Measurements from ENCODE around the gene KRTAP12-4.

Gene KRTAP12-4

DNA sequence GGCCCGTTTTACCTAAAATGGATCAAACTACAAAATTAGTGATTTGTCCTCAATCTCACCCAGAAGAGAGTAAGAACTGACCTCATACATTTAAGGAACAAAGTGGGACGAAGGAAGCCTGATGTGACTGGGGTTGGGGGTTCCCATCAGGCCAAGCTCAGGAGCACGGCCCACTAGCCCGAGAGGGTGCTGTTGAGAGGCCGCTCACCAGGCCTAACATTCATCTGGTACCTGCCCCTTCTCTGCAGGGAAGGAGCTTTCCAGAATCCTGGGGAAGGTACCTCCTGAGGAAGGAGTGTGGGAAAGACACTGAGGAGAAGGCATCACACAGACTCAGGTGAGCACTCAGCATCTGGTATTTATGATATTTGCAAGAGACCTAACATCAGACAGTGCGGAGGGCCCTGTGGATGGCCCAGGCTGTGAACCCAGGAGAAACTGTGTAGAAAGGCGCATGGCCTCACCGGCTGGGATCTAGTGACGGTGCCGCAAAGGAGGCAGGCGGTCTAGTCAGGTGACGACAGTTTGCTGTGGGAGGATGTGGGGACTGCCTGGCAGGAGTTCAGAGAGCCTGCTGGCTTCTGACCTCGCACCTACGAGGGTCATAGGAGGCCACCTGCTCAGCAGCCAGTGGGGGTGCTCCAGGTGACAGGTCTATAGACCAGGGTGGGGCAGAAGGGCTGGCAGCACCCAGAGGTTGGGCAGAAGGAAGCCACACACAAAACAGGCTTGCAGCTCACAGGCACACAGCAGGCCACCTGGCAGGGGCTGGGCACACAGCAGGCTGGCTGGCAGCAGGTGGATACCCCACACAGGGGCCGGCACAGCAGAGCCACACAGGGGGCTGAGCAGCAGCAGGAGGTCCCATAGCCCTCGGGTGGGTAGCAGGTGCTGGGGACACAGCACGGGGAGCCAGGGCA, 543 bp downstream of the KRTAP12-4 start:
- ChIA-PET CTCF (no interaction called here), POLR2A (no interaction called here)
- peaks cover 3 to 39% (median 11%) of the 10 kb centered on the region in 5 experiments for H3K9me3 ChIP-seq (ENCODE audit: control extremely low read depth in 1 of 5, control insufficient read depth in 4 of 5, insufficient read depth in 2 of 5, low read depth in 1 of 5, low read length in 4 of 5)
- no peak overlapping the region for H3K4me3 ChIP-seq (ENCODE audit: control insufficient read depth in 1 of 7, extremely low read depth in 1 of 7, insufficient read depth in 4 of 7, low read depth in 2 of 7, low read length in 6 of 7)
- 94% methylated on average over 15 of the region's 17 CpGs for WGBS (ENCODE audit: insufficient coverage)
- no peaks in the 10 kb centered on the region for H3K36me3 ChIP-seq (ENCODE audit: control insufficient read depth in 4 of 4, insufficient read depth in 4 of 4, low read length in 3 of 4)
- DNase-seq = no peak
- no peak overlapping the region for H3K27ac ChIP-seq (ENCODE audit: insufficient read depth in 1 of 2, low read depth in 1 of 2, low read length in 2 of 2, poor library complexity in 1 of 2, severe bottlenecking in 2 of 2)
- H3K4me1 ChIP-seq (ENCODE audit: control extremely low read depth in 1 of 4, control insufficient read depth in 4 of 4, insufficient read depth in 4 of 4, low read length in 3 of 4) = peaks cover 0 to 2% (median 0%) of the 10 kb centered on the region in 4 experiments
- H3K27me3 ChIP-seq (replicated peaks in 2 of 5; ENCODE audit: control insufficient read depth in 4 of 5, insufficient read depth in 5 of 5, low read length in 4 of 5) = peaks cover 0 to 6% (median 0%) of the 10 kb centered on the region in 5 experiments

DNA sequence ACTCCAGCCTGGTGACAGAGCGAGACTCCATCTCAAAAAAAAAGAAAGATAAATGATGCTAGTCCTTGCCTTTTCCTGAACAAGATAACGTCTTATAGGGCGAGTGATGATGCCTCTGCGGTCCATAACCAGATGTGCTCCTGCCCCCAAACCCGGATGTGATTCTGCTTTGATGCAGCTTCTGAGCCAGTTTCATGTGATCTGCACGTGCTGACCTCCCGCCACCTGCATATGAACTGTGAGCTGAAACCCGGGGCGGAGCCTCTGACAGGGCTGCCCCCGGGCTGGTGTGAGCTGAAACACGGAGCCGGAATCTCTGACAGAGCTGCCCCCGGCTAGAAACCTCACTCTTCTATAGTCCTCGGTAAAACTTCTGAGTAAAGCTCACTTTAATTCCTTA, 1.3 kb downstream of the KRTAP12-4 start:
- Histone ChIP-seq H3K27ac (ENCODE audit: insufficient read depth in 1 of 2, low read depth in 1 of 2, low read length in 2 of 2, poor library complexity in 1 of 2, severe bottlenecking in 2 of 2) (no peak overlapping the region), H3K27me3 (replicated peaks in 2 of 5; ENCODE audit: control insufficient read depth in 4 of 5, insufficient read depth in 5 of 5, low read length in 4 of 5) (peaks cover 0 to 13% (median 0%) of the 10 kb centered on the region in 5 experiments), H3K9me3 (ENCODE audit: control extremely low read depth in 1 of 5, control insufficient read depth in 4 of 5, insufficient read depth in 2 of 5, low read depth in 1 of 5, low read length in 4 of 5) (peaks cover 3 to 37% (median 9%) of the 10 kb centered on the region in 5 experiments), H3K36me3 (ENCODE audit: control insufficient read depth in 4 of 4, insufficient read depth in 4 of 4, low read length in 3 of 4) (no peaks in the 10 kb centered on the region), H3K4me3 (ENCODE audit: control insufficient read depth in 1 of 7, extremely low read depth in 1 of 7, insufficient read depth in 4 of 7, low read depth in 2 of 7, low read length in 6 of 7) (no peak overlapping the region), H3K4me1 (ENCODE audit: control extremely low read depth in 1 of 4, control insufficient read depth in 4 of 4, insufficient read depth in 4 of 4, low read length in 3 of 4) (peaks cover 0 to 2% (median 0%) of the 10 kb centered on the region in 4 experiments)
- no peak for DNase-seq
- 85% methylated on average over 11 of the region's 14 CpGs for WGBS (ENCODE audit: insufficient coverage)
- ChIA-PET POLR2A (no interaction called here), CTCF (no interaction called here)

DNA sequence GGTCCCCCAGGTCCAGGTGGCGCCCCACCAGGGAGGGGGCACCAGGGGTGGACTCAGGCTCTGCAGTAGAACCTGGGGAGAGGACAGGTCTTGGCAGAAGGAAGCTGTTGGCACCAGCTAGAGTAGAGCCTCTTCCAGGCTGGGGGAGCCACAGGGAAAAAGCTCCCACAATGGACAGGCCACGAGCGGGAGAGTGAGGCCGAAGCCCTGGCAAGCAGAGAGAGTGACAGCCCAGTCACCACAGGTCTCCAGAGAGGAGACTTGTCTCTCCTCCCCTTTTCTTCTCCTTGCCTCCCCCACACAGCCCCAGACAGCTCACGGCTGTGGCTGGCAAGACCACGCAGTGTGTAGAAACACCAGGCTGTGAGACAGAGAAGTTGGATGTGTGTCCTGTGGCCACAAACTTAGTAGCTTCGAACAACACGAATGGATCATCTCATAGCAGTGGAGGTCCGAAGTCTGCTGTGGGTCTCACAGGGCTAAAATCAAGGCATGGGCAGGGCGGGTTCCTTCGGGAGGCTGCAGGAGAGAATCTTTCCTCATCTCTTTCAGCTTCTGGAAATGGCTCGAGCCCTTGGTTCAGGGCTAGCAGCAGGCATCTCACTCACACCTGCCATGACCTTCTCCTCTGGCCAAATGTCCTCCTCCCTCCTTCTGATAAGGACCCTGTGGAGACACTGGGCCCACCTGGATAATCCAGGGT, 3.3 kb downstream of the KRTAP12-4 start:
- CTCF ChIA-PET = no interaction called here

DNA sequence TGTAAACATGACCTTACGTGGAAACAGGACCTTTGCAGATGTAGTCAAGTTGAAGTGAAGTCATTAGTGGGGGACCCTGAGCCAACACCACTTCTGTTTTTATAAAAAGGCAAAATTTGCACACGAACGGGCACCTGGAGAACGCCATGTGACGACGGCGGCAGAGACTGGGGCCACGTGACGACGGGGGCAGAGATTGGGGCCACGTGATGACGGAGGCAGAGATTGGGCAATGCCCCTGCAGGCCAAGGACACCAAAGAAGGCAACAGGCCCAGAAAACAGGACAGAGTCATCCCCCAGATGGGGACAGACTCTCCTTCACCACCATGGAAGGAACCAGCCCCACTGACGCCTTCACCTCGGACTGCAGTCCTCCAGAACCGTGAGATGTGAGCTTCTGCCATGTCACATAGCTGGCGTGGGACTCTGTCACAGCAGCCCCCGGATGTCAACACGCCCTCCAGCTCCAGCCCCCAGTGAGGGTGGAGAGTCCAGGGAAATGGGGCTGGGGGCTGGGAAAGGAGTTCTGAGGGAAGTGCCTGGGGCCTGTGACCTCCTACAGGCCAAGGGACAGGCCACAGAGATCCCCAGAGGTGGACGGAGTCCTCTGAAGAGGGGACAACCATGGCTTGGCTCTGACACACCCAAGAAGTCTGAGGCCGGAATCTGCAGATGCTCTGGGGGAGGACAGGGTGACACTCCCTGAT, 4.0 kb downstream of the KRTAP12-4 start:
- ChIA-PET CTCF (no interaction called here), POLR2A (no interaction called here)
- DNase-seq = no peak
- Histone ChIP-seq H3K4me1 (ENCODE audit: control extremely low read depth in 1 of 4, control insufficient read depth in 4 of 4, insufficient read depth in 4 of 4, low read length in 3 of 4) (peaks cover 0 to 2% (median 0%) of the 10 kb centered on the region in 4 experiments), H3K27me3 (replicated peaks in 2 of 5; ENCODE audit: control insufficient read depth in 4 of 5, insufficient read depth in 5 of 5, low read length in 4 of 5) (peaks cover 0 to 25% (median 0%) of the 10 kb centered on the region in 5 experiments), H3K27ac (ENCODE audit: insufficient read depth in 1 of 2, low read depth in 1 of 2, low read length in 2 of 2, poor library complexity in 1 of 2, severe bottlenecking in 2 of 2) (no peak overlapping the region), H3K36me3 (ENCODE audit: control insufficient read depth in 4 of 4, insufficient read depth in 4 of 4, low read length in 3 of 4) (no peaks in the 10 kb centered on the region), H3K9me3 (ENCODE audit: control extremely low read depth in 1 of 5, control insufficient read depth in 4 of 5, insufficient read depth in 2 of 5, low read depth in 1 of 5, low read length in 4 of 5) (peaks cover 0 to 16% (median 2%) of the 10 kb centered on the region in 5 experiments), H3K4me3 (ENCODE audit: control insufficient read depth in 1 of 7, extremely low read depth in 1 of 7, insufficient read depth in 4 of 7, low read depth in 2 of 7, low read length in 6 of 7) (no peak overlapping the region)
- 93% methylated on average over 19 of the region's 20 CpGs for WGBS (ENCODE audit: insufficient coverage)

More for the DNA sequence above, 3.3 kb downstream of the KRTAP12-4 start:
- Histone ChIP-seq H3K4me1 (ENCODE audit: control extremely low read depth in 1 of 4, control insufficient read depth in 4 of 4, insufficient read depth in 4 of 4, low read length in 3 of 4) (peaks cover 0 to 2% (median 0%) of the 10 kb centered on the region in 4 experiments), H3K4me3 (ENCODE audit: control insufficient read depth in 1 of 7, extremely low read depth in 1 of 7, insufficient read depth in 4 of 7, low read depth in 2 of 7, low read length in 6 of 7) (no peak overlapping the region), H3K27me3 (replicated peaks in 2 of 5; ENCODE audit: control insufficient read depth in 4 of 5, insufficient read depth in 5 of 5, low read length in 4 of 5) (peaks cover 0 to 25% (median 0%) of the 10 kb centered on the region in 5 experiments), H3K9me3 (ENCODE audit: control extremely low read depth in 1 of 5, control insufficient read depth in 4 of 5, insufficient read depth in 2 of 5, low read depth in 1 of 5, low read length in 4 of 5) (peaks cover 0 to 22% (median 4%) of the 10 kb centered on the region in 5 experiments), H3K27ac (ENCODE audit: insufficient read depth in 1 of 2, low read depth in 1 of 2, low read length in 2 of 2, poor library complexity in 1 of 2, severe bottlenecking in 2 of 2) (no peak overlapping the region), H3K36me3 (ENCODE audit: control insufficient read depth in 4 of 4, insufficient read depth in 4 of 4, low read length in 3 of 4) (no peaks in the 10 kb centered on the region)
- DNase-seq = no peak
- POLR2A ChIA-PET = no interaction called here
- 89% methylated on average over 10 of the region's 12 CpGs for WGBS (ENCODE audit: insufficient coverage)

DNA sequence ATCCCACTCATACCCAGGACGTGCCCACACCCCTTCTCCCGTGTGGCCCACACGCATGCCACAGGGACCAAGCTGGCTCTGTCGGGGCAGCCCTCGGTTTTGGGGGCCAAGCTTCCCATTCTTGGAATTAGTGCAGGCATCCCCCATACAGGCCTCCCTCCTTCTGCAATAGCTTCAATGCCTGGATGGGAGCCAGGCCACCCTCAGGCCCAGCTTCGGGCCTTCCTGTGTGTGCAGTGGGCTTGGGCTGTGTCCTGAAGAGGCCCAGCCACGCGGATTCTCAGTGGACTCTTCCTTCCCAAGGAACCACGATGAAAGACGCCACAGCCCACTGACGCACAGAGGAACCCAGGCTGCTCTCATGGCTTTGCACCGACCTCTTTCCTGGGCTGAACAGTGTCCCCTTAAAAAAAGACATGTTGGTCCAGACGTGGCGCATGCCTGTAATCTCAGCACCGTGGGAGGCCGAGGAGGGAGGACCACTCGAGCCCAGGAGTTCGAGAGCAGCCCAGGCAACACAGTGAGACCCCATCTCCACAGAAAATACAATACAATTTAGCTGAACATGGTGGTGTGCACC, 4.8 kb downstream of the KRTAP12-4 start:
- POLR2A ChIA-PET = no interaction called here
- Histone ChIP-seq H3K4me3 (ENCODE audit: control insufficient read depth in 1 of 7, extremely low read depth in 1 of 7, insufficient read depth in 4 of 7, low read depth in 2 of 7, low read length in 6 of 7) (no peak overlapping the region), H3K4me1 (ENCODE audit: control extremely low read depth in 1 of 4, control insufficient read depth in 4 of 4, insufficient read depth in 4 of 4, low read length in 3 of 4) (peaks cover 0 to 2% (median 0%) of the 10 kb centered on the region in 4 experiments), H3K36me3 (ENCODE audit: control insufficient read depth in 4 of 4, insufficient read depth in 4 of 4, low read length in 3 of 4) (no peaks in the 10 kb centered on the region), H3K27me3 (replicated peaks in 2 of 5; ENCODE audit: control insufficient read depth in 4 of 5, insufficient read depth in 5 of 5, low read length in 4 of 5) (peaks cover 0 to 23% (median 0%) of the 10 kb centered on the region in 5 experiments), H3K9me3 (ENCODE audit: control extremely low read depth in 1 of 5, control insufficient read depth in 4 of 5, insufficient read depth in 2 of 5, low read depth in 1 of 5, low read length in 4 of 5) (peaks cover 0 to 13% (median 2%) of the 10 kb centered on the region in 5 experiments), H3K27ac (ENCODE audit: insufficient read depth in 1 of 2, low read depth in 1 of 2, low read length in 2 of 2, poor library complexity in 1 of 2, severe bottlenecking in 2 of 2) (no peak overlapping the region)
- WGBS (ENCODE audit: insufficient coverage) = 93% methylated on average over 16 of the region's 18 CpGs
- DNase-seq = no peak
- CTCF ChIA-PET = no interaction called here

DNA sequence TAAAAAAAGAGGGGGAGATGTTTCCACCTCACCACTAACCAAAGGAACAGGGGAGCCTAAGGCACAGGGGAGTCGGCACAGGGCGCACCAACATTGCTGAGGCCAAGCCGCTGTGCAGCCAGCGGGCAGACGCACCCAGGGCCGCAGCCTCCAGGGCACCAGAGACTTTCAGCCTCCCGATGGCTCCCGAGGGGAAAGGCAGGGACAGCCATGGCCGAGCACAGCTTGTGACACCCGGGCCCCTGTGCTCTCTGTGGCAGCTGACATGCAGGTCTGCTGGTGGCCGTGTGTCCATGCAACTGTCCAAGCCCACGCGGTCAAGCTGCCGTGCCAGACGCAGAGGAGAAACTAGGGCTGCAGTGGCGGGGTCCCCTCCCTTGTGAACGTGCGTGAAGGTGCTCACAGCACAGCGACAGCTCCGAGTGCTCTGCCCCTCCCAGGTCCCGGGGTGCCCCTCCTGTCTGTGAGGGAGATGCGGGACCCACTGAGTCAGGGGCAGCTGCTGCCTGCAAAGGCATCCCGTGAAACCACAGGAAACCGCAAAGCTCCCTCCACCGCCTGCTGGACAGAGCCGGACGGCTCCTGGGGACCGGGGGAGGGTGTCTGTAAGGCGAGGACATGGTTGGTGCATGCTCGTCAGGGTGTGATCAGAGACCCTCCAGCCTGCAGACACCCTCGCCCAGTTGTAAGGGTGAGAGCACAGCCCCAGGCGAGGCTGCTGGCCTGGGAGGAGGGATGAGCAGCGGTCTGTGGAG, 5.7 kb downstream of the KRTAP12-4 start:
- H3K9me3 ChIP-seq (ENCODE audit: control extremely low read depth in 1 of 5, control insufficient read depth in 4 of 5, insufficient read depth in 2 of 5, low read depth in 1 of 5, low read length in 4 of 5) = peaks cover 3 to 14% (median 8%) of the 10 kb centered on the region in 5 experiments
- H3K27ac ChIP-seq (ENCODE audit: insufficient read depth in 1 of 2, low read depth in 1 of 2, low read length in 2 of 2, poor library complexity in 1 of 2, severe bottlenecking in 2 of 2) = no peak overlapping the region
- H3K4me1 ChIP-seq (ENCODE audit: control extremely low read depth in 1 of 4, control insufficient read depth in 4 of 4, insufficient read depth in 4 of 4, low read length in 3 of 4) = peaks cover 0 to 2% (median 0%) of the 10 kb centered on the region in 4 experiments
- no peaks in the 10 kb centered on the region for H3K36me3 ChIP-seq (ENCODE audit: control insufficient read depth in 4 of 4, insufficient read depth in 4 of 4, low read length in 3 of 4)
- peaks cover 0 to 18% (median 0%) of the 10 kb centered on the region in 5 experiments for H3K27me3 ChIP-seq (replicated peaks in 2 of 5; ENCODE audit: control insufficient read depth in 4 of 5, insufficient read depth in 5 of 5, low read length in 4 of 5)
- ChIA-PET POLR2A (no interaction called here), CTCF (no interaction called here)
- no peak overlapping the region for H3K4me3 ChIP-seq (ENCODE audit: control insufficient read depth in 1 of 7, extremely low read depth in 1 of 7, insufficient read depth in 4 of 7, low read depth in 2 of 7, low read length in 6 of 7)
- 83% methylated on average over 32 of the region's 33 CpGs for WGBS (ENCODE audit: insufficient coverage)
- DNase-seq = no peak
